Measurements from ENCODE around the gene ENPP1.

ENPP1 gene

DNA sequence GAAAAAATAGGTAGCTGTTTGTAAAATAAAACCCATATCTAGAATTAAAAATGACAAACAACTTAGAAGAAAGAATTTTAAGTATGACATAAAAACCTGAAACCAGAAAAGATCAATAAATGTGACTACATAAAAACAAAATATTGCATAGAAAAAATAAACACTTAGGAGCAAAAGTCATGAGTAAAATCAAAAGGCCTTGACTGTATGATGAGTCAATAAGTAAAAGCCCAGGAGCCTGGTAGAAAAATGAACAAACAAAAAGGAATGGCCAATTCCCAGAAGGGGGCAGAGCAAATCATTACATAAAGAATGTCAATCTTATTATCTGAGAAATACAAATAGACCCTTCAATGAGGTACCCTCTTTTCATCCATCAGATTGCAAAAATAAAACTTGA is 20.7 kb upstream of the ENPP1 start:
- DNase-seq (ENCODE audit: low read depth) = no peak

GRCh38 chr6:131787766-131788712 is 19.8 kb upstream of the ENPP1 start:
- no peak for DNase-seq (ENCODE audit: low read depth)

- no peak for DNase-seq (ENCODE audit: low read depth)
Observed at GRCh38 chr6:131789219-131789618, 18.6 kb upstream of the ENPP1 start.

- no peak for DNase-seq (ENCODE audit: low read depth)
Observed at GRCh38 chr6:131791476-131791875, 16.3 kb upstream of the ENPP1 start.

DNA sequence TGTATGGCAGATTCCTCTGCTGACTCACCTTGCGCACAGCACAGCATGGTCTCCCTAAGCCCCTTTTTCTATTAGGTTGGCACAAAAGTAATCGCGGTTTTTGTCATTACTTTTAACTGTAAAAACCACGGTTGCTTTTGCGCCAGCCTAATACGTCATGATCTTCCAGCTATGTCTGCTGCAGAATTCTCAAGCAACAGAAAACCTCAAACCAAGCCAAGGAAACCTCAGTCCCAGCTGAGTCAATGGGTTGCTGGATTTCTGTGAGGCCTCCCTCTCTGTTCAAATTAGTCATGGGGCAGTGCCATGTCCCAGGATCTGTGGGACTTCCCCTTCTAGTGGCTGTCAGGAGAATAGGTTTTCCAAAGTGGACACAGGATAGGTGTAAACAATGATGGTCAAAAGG is 15.7 kb upstream of the ENPP1 start:
- no peak for DNase-seq (ENCODE audit: low read depth)

DNA sequence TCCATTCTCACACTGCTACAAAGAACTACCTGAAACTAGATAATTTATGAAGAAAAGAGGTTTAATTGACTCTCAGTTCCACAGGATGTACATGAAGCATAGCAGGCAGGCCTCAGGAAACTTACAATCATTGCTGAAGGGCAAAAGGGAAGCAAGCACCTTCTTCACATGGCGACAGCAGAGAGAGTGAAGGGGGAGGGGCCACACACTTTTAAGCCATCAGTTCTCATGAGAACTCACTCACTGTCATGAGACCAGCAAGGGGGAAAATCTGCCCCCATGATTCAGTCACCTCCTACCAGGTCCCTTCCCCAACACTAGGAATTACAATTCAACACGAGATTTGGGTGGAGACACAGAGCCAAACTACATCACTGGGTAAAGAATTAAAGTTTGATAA is 12.5 kb upstream of the ENPP1 start:
- no peak for DNase-seq (ENCODE audit: low read depth)

DNA sequence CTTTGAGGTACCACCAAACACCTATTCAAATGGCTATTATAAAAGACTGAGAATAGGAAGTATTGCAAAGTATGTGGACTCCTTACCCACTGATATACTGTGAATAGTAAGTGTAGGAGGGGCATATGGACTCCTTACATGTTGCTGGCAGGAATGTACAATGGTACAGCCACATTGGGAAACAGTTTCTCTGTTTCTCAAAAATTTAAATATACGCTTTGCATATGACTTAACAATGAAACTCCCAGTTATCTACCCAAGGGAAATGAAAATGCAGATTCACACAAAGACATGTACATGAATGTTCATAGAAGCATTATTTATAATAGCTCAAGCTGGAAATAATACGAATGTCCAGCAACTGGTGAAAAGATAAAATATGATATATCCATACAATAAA is 5.5 kb upstream of the ENPP1 start:
- no peak for DNase-seq (ENCODE audit: low read depth)

DNA sequence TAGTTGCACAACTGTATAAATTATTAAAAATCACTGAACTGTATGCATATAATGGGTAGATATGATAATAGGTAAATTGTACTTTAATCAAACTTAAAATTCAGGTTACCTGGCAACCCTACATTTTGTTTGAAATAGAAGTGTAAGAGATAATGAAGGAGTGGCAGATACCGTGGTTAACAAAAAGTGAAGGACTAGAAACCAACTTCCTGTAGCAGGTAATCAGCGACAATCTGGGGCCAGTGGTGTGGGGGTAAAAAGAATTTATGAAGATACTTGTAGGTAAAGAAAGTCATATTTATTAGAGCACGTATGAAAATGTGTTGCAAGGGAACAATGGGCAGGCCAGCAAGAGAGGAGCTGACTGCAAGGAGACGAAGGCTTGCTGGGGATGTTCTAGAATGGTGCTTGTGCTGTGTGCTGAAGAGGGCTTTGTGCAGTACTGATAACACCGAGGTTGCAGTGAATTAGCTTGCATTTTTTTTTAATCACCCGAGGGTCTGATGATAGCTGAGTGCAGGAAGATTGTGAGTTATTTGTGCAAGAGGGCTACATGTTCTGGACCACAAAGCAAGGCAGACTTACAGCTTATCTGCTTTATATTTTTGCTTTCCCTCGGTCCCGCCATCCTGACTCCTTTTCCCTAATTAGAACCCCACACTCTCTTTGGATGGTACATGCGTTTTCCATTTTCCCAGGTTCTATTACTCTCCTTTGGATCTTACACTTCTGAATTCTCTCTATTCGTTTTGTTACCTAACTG is 4.6 kb upstream of the ENPP1 start:
- no peak for DNase-seq (ENCODE audit: low read depth)

DNA sequence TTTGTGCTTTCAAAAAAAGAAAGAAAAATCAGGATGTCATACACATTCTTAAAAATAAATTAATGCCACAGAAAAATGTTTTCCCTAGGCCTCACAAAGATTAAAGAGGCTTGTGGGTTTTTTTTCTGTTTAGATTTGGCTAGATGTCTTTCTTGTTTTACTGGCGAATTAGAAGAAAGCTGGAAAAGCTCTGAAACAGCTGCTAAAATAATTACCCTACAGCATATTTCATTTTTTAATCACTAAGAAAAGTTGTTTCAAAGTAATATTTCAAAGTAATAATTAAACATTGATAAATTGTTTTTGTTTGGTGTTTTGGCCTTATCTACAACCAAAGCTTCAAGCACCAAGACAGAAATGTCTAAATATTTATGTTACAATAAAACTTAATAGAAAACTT is 3.7 kb upstream of the ENPP1 start:
- DNase-seq (ENCODE audit: low read depth) = no peak

DNA sequence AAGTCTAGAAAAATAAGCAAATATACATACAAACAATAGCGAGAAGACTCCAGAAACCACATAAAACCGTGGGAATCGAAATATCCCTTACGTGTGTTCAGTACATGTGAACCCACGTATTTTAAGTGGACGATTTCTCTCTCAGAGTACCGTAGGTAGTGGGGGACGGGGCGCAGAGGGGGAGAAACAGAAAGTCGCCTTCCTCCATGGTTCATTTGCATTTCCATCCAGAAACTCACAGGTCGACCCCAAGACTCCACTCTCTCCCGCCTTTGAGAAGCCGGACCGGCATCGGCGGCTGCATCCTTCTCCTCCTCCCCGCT is 538 bp upstream of the ENPP1 start:
- DNase-seq (ENCODE audit: low read depth) = no peak

DNA sequence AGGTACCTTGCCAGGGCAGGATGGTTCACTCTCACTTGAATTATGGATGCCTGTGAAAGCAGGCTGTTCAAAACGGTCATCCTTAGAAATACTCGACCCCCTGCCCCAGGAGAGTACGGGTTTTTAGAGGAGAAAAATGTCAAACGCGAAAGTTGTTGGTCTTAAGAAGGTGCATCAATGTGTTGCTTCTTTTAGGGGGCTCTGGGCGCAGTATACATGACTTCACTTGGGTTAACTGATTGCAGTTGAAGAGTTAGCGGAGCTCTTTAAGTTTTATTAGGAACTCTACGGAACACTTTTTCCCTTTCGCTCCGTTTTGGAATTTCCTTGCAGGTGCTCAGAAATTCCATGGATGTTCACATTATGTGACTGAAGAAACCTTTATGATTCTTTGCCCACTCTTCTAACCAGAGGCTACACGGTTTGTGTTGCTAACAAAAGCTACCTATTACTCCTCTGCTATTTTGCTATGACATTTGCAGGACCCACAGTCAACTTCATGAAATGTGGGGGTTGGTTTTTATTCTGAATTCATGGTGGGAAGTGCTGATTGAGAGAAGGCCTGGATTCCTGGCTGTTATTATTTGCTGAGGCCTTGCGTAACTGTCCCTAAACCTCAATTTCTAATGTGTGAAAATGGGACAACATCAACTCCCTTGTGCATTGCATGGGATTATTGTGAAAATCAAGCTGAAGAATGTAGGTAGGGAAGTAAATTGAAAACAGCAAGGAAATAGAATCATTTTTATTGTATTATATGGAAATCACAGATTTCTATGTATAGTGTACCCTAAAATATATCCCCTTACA is 845 bp downstream of the ENPP1 start:
- no peak for DNase-seq (ENCODE audit: low read depth)

GRCh38 chr6:131811500-131811899 is 3.7 kb downstream of the ENPP1 start:
- no peak for DNase-seq (ENCODE audit: low read depth)

- DNase-seq (ENCODE audit: low read depth) = no peak
Observed at GRCh38 chr6:131813991-131814390, 6.2 kb downstream of the ENPP1 start.

DNA sequence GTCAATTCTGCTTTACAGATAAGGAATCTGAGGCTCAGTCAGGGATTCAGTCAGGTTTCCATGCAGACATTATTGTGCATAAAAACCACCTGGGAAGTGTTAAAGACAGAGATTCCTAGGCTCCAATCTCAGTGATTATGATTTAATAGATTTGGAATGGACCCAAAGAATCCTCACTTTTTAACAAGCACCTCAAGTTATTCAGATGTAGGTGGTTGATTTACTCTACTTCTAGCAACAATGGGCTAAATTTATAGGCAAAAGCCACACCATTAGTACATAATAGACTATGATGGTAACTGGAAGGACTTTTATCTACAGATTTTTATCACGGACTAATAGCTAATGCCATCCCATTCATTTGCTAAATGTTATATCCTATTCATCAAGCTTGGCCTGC is 9.0 kb downstream of the ENPP1 start:
- DNase-seq (ENCODE audit: low read depth) = no peak

GRCh38 chr6:131819572-131820124 is 11.8 kb downstream of the ENPP1 start:
- DNase-seq (ENCODE audit: low read depth) = no peak

DNA sequence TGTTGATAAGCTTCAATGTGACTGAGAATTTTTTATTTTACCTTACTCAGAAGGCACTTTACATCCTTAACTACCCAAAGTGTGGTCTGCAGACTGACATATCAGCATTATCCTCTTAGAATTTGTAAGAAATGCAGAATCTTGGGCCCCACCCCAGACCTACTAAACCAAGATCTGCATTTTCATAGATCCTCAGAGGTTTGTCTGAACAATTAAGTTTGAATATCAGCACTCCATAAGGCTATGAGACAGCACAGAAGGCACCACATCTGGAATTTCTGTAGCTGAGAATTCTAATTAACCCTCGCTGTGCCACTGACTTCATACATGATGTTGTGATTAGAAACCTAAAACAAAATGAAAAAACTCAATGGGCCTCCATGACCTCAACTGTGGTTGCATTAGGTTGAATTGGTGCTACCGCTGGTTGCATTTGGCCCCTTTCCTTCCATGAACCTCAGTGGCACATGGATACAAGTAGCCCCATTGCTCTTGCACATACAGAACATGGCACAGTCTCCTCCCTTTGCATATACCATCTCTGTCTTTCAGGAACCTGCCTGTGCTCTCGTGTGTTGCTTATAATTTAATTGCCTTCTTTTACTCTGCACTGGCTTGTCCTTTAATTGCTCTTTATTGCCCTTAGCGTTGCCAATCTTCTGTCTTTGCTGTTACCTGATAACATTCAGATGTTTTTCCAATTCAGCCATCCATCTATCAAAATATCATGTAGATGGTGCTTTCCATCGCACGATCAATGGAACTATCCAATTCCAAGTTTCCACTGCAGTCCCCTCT is 13.4 kb downstream of the ENPP1 start:
- DNase-seq (ENCODE audit: low read depth) = no peak

- no peak for DNase-seq (ENCODE audit: low read depth)
Observed at GRCh38 chr6:131822119-131822518, 14.3 kb downstream of the ENPP1 start.

GRCh38 chr6:131823276-131823902 is 15.6 kb downstream of the ENPP1 start:
- DNase-seq (ENCODE audit: low read depth) = no peak

GRCh38 chr6:131825946-131826345 is 18.1 kb downstream of the ENPP1 start:
- DNase-seq (ENCODE audit: low read depth) = no peak

DNA sequence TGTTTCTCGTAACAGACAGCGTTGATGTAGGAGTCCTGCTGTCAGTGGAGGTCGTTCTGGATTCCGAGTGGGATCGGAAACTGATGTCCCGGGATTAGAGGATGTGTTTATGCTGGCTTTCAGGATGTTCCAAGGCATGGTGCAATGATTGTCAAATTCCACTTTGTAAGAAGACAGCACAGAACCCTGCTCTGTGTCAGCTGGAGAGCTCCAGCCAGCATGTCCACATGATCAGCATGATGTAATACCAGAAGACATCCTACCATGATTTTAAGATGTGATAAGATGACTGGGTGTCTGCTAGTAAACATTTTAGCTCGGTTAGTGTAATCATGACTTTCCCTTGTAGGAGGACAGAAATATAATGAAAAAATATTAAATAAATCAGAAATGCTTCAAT is 20.3 kb downstream of the ENPP1 start:
- DNase-seq (ENCODE audit: low read depth) = no peak

GRCh38 chr6:131828951-131829350 is 21.1 kb downstream of the ENPP1 start:
- DNase-seq (ENCODE audit: low read depth) = no peak
